HepG2 (cell line): ENCODE results near the gene GRM1. TPM values are rescaled to one million over a fixed set of nuclear protein-coding genes. Genes with fewer than 3 reads are reported as not detected.

Experiments used
- ATAC-seq: fragments of 200-7000 bp; cut with Tn5 transposase; 3 replicates; pipeline ENCODE4 v1.9.1; 2020; ENCODE audit warnings: mild to moderate bottlenecking, moderate library complexity
- BruUV-seq: library from RNA; stranded (reverse); fragments of 400-500 nt; replicated peaks from 2 replicates; lab custom pipeline; 2021; lab: Mats Ljungman, UMichigan
- CTCF ChIA-PET: fragments of 300-600 bp; formaldehyde crosslinking; extraction: SDS; loops from one replicate; lab custom pipeline; 2021; ENCODE audit warnings: low total read pairs, inconsistent platforms, low intra/inter-chr PET ratio; lab: Yijun Ruan, JAX
- POLR2A ChIA-PET: fragments of 350-600 bp; sonication (Branson Sonifier 250); formaldehyde crosslinking; loops from one replicate; lab custom pipeline; 2020; ENCODE audit warnings: antibody characterized with exemption, inconsistent platforms; lab: Yijun Ruan, JAX
- DNase-seq: peaks from one replicate; pipeline ENCODE4 v3.0.0-alpha.2; 2015; ENCODE audit warnings: low spot score
- FAIRE-seq: peaks from 3 replicates; lab custom pipeline; 2011; peaks lifted over from hg19 to GRCh38; lab: Jason Lieb, UNC
- H2AFZ ChIP-seq: one replicate; pipeline ENCODE4 v1.6.1; 2011; ENCODE audit warnings: low read length, inconsistent platforms
- H3K27ac ChIP-seq: fragments of 300-600 bp; 3 replicates; pipeline ENCODE4 v1.8.0; 2011; ENCODE audit warnings: mixed run types, mild to moderate bottlenecking, mixed read lengths, low read length, inconsistent platforms; ENCODE audit not compliant: insufficient read depth; ENCODE audit errors: extremely low read length
- H3K27me3 ChIP-seq, 2 experiments: fragments of 200-600 bp in 1 of 2; 2 replicates in 1 of 2; 3 replicates in 1 of 2; pipeline versions ENCODE4 v1.6.0 to v1.8.0; 2011; ENCODE audit warnings: low read length in 2 of 2, mild to moderate bottlenecking in 2 of 2, moderate library complexity in 2 of 2, inconsistent platforms in 1 of 2; ENCODE audit not compliant: insufficient read depth in 2 of 2, control insufficient read depth in 1 of 2
- H3K36me3 ChIP-seq, 2 experiments: fragments of 200-600 bp in 1 of 2; replicated peaks in 1 of 2; 2 replicates in 1 of 2; 3 replicates in 1 of 2; pipeline versions ENCODE4 v1.5.1 to v1.8.0; 2011; ENCODE audit warnings: low read length in 2 of 2, inconsistent platforms in 1 of 2; ENCODE audit not compliant: insufficient read depth in 2 of 2, control insufficient read depth in 1 of 2
- H3K4me1 ChIP-seq: 2 replicates; pipeline ENCODE4 v1.5.1; 2012; ENCODE audit warnings: low read length, inconsistent platforms; ENCODE audit not compliant: insufficient read depth
- H3K4me2 ChIP-seq: 2 replicates; pipeline ENCODE4 v1.6.0; 2011; ENCODE audit warnings: low read depth, low read length, inconsistent platforms
- H3K4me3 ChIP-seq, 3 experiments: fragments of 200-600 bp in 1 of 3; sonication (generic), shearing (Covaris generic) in 1 of 3; replicated peaks in 1 of 3; 2 replicates each; pipeline ENCODE4 v1.5.1; 2011 to 2016; ENCODE audit warnings: low read length in 3 of 3, inconsistent platforms in 2 of 3, low read depth in 2 of 3, mild to moderate bottlenecking in 2 of 3, control low read depth in 1 of 3, mixed read lengths in 1 of 3; ENCODE audit not compliant: insufficient read depth in 1 of 3
- H3K79me2 ChIP-seq: one replicate; pipeline ENCODE4 v1.6.1; 2011; ENCODE audit warnings: low read length, inconsistent platforms; ENCODE audit not compliant: insufficient read depth
- H3K9ac ChIP-seq: 2 replicates; pipeline ENCODE4 v1.6.0; 2011; ENCODE audit warnings: mild to moderate bottlenecking, low read depth, low read length, inconsistent platforms; ENCODE audit not compliant: insufficient read depth
- H3K9me3 ChIP-seq: 2 replicates; pipeline ENCODE4 v1.5.1; 2012; ENCODE audit warnings: mild to moderate bottlenecking, low read length
- H4K20me1 ChIP-seq: 2 replicates; pipeline ENCODE4 v1.6.0; 2011; ENCODE audit warnings: inconsistent platforms, mild to moderate bottlenecking, low read length, moderate library complexity; ENCODE audit not compliant: insufficient read depth
- GATAD1 ChIP-seq: IDR thresholded peaks from 2 replicates; pipeline ENCODE4 v1.6.1; 2016; ENCODE audit warnings: missing genetic modification reagents, missing compliant biosample characterization
- JDP2 ChIP-seq: sonication (generic); formaldehyde crosslinking; IDR thresholded peaks from 2 replicates; pipeline ENCODE4 v1.8.1; 2022; ENCODE audit warnings: missing genetic modification reagents, borderline replicate concordance
- MAFF ChIP-seq: IDR thresholded peaks from 2 replicates; pipeline ENCODE4 v1.6.1; 2011; ENCODE audit warnings: low read depth, low read length, improper control_type of control experiment
- REPIN1 ChIP-seq: sonication (generic); formaldehyde crosslinking; IDR thresholded peaks from 2 replicates; pipeline ENCODE4 v1.8.0; 2022; ENCODE audit warnings: missing genetic modification reagents, low read depth, mild to moderate bottlenecking, borderline replicate concordance
- ZMYM3 ChIP-seq: sonication (generic); formaldehyde crosslinking; IDR thresholded peaks from 2 replicates; pipeline ENCODE4 v1.5.1; 2020; ENCODE audit warnings: mild to moderate bottlenecking, missing genetic modification reagents
- ZNF292 ChIP-seq: sonication (generic); formaldehyde crosslinking; IDR thresholded peaks from 2 replicates; pipeline ENCODE4 v1.8.1; 2022; ENCODE audit warnings: mild to moderate bottlenecking, low read depth, missing genetic modification reagents, borderline replicate concordance
- ZNF343 ChIP-seq: sonication (generic); formaldehyde crosslinking; IDR thresholded peaks from 2 replicates; pipeline ENCODE4 v1.4.0; 2020; ENCODE audit warnings: mild to moderate bottlenecking, missing genetic modification reagents
- ZNF350 ChIP-seq: sonication (generic); formaldehyde crosslinking; IDR thresholded peaks from 2 replicates; pipeline ENCODE4 v1.4.0; 2020; ENCODE audit warnings: mild to moderate bottlenecking, low read depth, missing genetic modification reagents, borderline replicate concordance
- WGBS: methylation state at CpG from one replicate; pipeline ENCODE4 v1.1.6; 2017; ENCODE audit warnings: low lambda C conversion rate; 5-methylcytosine and 5-hydroxymethylcytosine counted together
- in situ Hi-C: cut with HindIII; loops from 2 replicates; pipeline ENCODE4 v1.10.0; 2017; ENCODE audit warnings: low pct_unique_long_range_greater_than_20kb; ENCODE audit not compliant: extremely low pct_ligation_motif_present
- intact Hi-C: fragments of 100-400 bp; cut with micrococcal nuclease; formaldehyde crosslinking; loops from one replicate; pipeline ENCODE4 v1.10.0; 2022; ENCODE audit not compliant: unreplicated experiment
- polyA plus RNA-seq, 8 experiments: library from polyadenylated mRNA; depleted of rRNA in 3 of 8; stranded (reverse) in 7 of 8; unstranded in 1 of 8; fragments of >200 nt; fragmentation: Illumina TruSeq in 4 of 8; extraction: Trizol in 4 of 8; gene quantifications; 2 replicates each; pipeline versions ENCODE4 v1.2.1 to v1.2.3, GENCODE V29; 2011 to 2016; ENCODE audit warnings: low read depth in 4 of 8, missing spikeins in 1 of 8, mixed read lengths in 1 of 8; ENCODE audit not compliant: insufficient read depth in 1 of 8
- total RNA-seq, 5 experiments: library from RNA; depleted of rRNA; stranded (reverse); fragments of >200 nt; fragmentation: Illumina TruSeq; extraction: Trizol; gene quantifications; 2 replicates each; pipeline ENCODE4 v1.2.3, GENCODE V29; 2016; ENCODE audit warnings: low read depth in 1 of 5
- TF ChIP-seq, protein P1 (sequence below): IDR thresholded peaks from 2 replicates; pipeline ENCODE4 v1.6.1; 2016; ENCODE audit warnings: mild to moderate bottlenecking, missing biosample characterization, missing genetic modification reagents
- TF ChIP-seq, protein P2 (sequence below): sonication (generic); formaldehyde crosslinking; IDR thresholded peaks from 2 replicates; pipeline ENCODE4 v1.4.0; 2020; ENCODE audit warnings: missing genetic modification reagents, low read depth, mild to moderate bottlenecking, borderline replicate concordance
- TF ChIP-seq, protein P3 (sequence below): sonication (generic); formaldehyde crosslinking; IDR thresholded peaks from 2 replicates; pipeline ENCODE4 v1.8.0; 2022; ENCODE audit warnings: missing genetic modification reagents, mild to moderate bottlenecking, borderline replicate concordance
- TF ChIP-seq, protein P4 (sequence below): sonication (generic); IDR thresholded peaks from 2 replicates; pipeline ENCODE4 v1.6.1; 2016; ENCODE audit warnings: low read depth, borderline replicate concordance

GRM1 gene
- total and polyA plus RNA-seq, 2 of the 13 experiments (the other 11 are each of a cell fraction or from before 2014, with no cell fraction given) = 0.09 TPM; not detected in 1

DNA sequence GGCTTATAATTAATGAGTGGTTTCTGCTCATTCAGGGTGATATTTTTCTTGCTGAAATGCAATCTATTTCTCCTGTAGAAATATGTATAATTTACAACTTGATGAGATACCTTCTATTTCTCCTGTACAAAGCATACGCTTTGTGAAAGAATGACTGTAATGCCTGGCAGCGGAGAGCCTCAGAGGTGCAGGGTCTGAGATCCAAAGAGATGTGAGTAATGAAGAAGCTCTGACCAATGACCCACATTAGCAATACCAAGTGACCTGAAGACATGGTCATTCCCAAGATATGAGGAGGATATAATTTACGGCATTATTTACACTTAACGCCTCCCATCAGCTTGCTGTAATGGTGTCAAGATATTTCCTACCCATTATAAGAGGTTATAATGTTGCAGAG, 416.4 kb downstream of the GRM1 start:
- Histone ChIP-seq H3K4me2 (no peak overlapping the region), H3K27ac (no peak overlapping the region), H3K9ac (no peak overlapping the region), H3K4me1 (no peaks in the 10 kb centered on the region), H3K9me3 (no peaks in the 10 kb centered on the region), H2AFZ (no peak overlapping the region), H3K36me3 (no peaks in the 10 kb centered on the region), H4K20me1 (no peaks in the 10 kb centered on the region), H3K4me3 (no peak overlapping the region), H3K79me2 (no peaks in the 10 kb centered on the region), H3K27me3 (no peaks in the 10 kb centered on the region)
- no TSS peak for BruUV-seq
- DNase-seq (no peak), ATAC-seq (no peak), FAIRE-seq (no peak)
- in situ Hi-C loops = no loop called here
- 44% methylated on average over 4 of the region's 4 CpGs for WGBS
- ChIA-PET CTCF (no interaction called here), POLR2A (no interaction called here)
- TF ChIP-seq, protein P1, sequence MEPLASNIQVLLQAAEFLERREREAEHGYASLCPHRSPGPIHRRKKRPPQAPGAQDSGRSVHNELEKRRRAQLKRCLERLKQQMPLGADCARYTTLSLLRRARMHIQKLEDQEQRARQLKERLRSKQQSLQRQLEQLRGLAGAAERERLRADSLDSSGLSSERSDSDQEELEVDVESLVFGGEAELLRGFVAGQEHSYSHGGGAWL (CRISPR knock-in tag) = no peak
- TF ChIP-seq, protein P2, sequence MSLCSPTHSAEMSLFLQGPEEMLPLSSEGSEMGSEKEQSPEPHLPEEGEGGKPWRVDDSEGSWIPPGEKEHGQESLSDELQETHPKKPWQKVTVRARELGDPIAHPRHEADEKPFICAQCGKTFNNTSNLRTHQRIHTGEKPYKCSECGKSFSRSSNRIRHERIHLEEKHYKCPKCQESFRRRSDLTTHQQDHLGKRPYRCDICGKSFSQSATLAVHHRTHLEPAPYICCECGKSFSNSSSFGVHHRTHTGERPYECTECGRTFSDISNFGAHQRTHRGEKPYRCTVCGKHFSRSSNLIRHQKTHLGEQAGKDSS (CRISPR knock-in tag) = no peak
- no peak for TF ChIP-seq ZMYM3 (CRISPR knock-in tag)
- no peak for TF ChIP-seq JDP2 (CRISPR knock-in tag)
- TF ChIP-seq, protein P3, sequence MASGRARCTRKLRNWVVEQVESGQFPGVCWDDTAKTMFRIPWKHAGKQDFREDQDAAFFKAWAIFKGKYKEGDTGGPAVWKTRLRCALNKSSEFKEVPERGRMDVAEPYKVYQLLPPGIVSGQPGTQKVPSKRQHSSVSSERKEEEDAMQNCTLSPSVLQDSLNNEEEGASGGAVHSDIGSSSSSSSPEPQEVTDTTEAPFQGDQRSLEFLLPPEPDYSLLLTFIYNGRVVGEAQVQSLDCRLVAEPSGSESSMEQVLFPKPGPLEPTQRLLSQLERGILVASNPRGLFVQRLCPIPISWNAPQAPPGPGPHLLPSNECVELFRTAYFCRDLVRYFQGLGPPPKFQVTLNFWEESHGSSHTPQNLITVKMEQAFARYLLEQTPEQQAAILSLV (CRISPR knock-in tag) = no peak
- TF ChIP-seq, protein P4, sequence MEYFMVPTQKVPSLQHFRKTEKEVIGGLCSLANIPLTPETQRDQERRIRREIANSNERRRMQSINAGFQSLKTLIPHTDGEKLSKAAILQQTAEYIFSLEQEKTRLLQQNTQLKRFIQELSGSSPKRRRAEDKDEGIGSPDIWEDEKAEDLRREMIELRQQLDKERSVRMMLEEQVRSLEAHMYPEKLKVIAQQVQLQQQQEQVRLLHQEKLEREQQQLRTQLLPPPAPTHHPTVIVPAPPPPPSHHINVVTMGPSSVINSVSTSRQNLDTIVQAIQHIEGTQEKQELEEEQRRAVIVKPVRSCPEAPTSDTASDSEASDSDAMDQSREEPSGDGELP = no peak
- TF ChIP-seq GATAD1 = no peak
- TF ChIP-seq MAFF = no peak
- no peak for TF ChIP-seq REPIN1
- no peak for TF ChIP-seq ZNF292 (CRISPR knock-in tag)
- TF ChIP-seq ZNF343 (CRISPR knock-in tag) = no peak
- TF ChIP-seq ZNF350 (CRISPR knock-in tag) = no peak
- intact Hi-C loops = no loop called here
